Measurements from ENCODE around the gene FAM76A. TPM values are rescaled to one million over a fixed set of nuclear protein-coding genes. Genes with fewer than 3 reads are reported as not detected.

Gene FAM76A
- total and polyA plus RNA-seq, 2 donors (not counting 1 experiment from before 2014, with no cell fraction given): 13.5 to 17.5 TPM

DNA sequence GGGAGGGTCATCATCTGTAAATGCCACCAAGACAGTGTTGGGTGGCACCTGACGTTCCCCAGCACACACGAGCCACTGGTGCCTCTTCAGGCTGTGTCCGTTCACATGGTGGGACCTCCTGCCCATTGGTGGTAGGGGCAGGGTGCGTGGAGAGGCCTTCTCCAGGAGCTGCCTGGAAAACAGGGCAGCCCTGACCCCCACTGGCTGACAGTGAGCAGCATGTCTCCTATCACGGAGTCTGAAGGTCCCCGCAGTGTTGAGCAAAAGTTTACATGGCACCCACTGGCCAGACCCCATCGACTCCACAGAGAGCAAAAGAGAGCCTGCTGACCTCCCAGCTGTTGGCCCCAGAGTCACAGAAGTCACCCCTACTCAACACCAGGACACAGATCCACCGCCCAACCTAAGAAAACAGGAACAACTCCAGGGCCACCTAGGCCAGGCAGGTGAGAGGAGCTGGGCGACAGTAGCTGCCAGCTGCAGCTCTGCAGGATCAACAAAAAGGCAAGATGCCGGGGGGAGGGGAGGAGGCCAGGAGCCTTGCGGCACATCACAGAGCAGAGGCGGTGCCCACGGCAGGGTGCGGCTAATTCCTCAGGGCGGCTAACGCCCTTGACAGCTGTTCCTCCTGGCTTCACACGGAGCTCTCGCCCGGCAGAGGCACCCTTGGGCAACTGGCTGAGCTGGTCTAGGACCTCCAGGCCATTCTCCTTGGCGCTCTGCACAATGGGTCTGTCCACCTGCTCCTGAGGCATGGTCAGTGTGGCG is 39.4 kb upstream of the FAM76A start:
- Histone ChIP-seq H3K79me2 (ENCODE audit: control insufficient read depth, insufficient read depth, low read length) (no peaks in the 10 kb centered on the region), H3K9ac (ENCODE audit: insufficient read depth, low read length) (no peak overlapping the region), H4K20me1 (ENCODE audit: control insufficient read depth, extremely low read depth, insufficient read depth, low read length) (no peaks in the 10 kb centered on the region), H3K36me3 (ENCODE audit: control insufficient read depth, insufficient read depth, low read length) (no peaks in the 10 kb centered on the region), H3K9me3 (ENCODE audit: control insufficient read depth, insufficient read depth, low read depth, low read length) (no peaks in the 10 kb centered on the region), H3K27me3 (ENCODE audit: control insufficient read depth, insufficient read depth, low read length) (no peaks in the 10 kb centered on the region), H3K4me1 (ENCODE audit: control insufficient read depth, extremely low read depth, insufficient read depth, low read length) (no peaks in the 10 kb centered on the region), H3K27ac (ENCODE audit: insufficient read depth, low read length) (no peak overlapping the region), H3K4me2 (ENCODE audit: extremely low read depth, insufficient read depth, low read length) (no peak overlapping the region), H2AFZ (ENCODE audit: low read length) (no peak overlapping the region), H3K4me3 (replicated peaks in 1 of 4; ENCODE audit: control extremely low read depth in 1 of 4, insufficient read depth in 1 of 4, low read depth in 3 of 4, low read length in 4 of 4) (no peak overlapping the region)
- TF ChIP-seq, protein P1, sequence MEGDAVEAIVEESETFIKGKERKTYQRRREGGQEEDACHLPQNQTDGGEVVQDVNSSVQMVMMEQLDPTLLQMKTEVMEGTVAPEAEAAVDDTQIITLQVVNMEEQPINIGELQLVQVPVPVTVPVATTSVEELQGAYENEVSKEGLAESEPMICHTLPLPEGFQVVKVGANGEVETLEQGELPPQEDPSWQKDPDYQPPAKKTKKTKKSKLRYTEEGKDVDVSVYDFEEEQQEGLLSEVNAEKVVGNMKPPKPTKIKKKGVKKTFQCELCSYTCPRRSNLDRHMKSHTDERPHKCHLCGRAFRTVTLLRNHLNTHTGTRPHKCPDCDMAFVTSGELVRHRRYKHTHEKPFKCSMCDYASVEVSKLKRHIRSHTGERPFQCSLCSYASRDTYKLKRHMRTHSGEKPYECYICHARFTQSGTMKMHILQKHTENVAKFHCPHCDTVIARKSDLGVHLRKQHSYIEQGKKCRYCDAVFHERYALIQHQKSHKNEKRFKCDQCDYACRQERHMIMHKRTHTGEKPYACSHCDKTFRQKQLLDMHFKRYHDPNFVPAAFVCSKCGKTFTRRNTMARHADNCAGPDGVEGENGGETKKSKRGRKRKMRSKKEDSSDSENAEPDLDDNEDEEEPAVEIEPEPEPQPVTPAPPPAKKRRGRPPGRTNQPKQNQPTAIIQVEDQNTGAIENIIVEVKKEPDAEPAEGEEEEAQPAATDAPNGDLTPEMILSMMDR (conservative IDR thresholded peaks at IDR 0.05 in 1 of 2, IDR thresholded peaks at IDR 0.05 in 1 of 2; ENCODE audit: low read depth in 1 of 2, low read length in 2 of 2): no peak
- TF ChIP-seq EZH2 (IDR thresholded peaks at IDR 0.05; ENCODE audit: low read length, missing control alignments): no peak
- DNase-seq (ENCODE audit: low read depth in 2 of 2): no peak

DNA sequence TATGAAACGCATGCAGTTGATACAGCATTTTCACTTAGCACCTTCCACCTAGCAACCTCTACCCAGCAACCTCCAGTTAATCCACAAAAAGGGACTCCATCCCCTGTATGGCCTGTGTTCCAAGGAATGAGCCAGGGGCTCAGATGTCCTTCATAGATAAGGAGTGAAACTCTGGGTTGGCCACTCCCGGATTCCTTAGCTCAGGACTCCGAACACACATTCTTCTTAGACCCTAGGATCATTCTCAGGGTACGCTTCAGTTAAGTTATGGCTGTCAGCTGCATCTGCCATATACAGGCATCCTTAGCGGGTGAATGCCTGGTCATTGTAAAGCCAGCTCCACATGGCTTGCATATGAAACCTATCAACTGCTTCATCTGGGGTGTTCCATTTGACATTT is 37.9 kb upstream of the FAM76A start:
- no peak for DNase-seq (ENCODE audit: low read depth in 2 of 2)
- no peak for TF ChIP-seq EZH2 (IDR thresholded peaks at IDR 0.05; ENCODE audit: low read length, missing control alignments)
- TF ChIP-seq, protein P1 (conservative IDR thresholded peaks at IDR 0.05 in 1 of 2, IDR thresholded peaks at IDR 0.05 in 1 of 2; ENCODE audit: low read depth in 1 of 2, low read length in 2 of 2): no peak

DNA sequence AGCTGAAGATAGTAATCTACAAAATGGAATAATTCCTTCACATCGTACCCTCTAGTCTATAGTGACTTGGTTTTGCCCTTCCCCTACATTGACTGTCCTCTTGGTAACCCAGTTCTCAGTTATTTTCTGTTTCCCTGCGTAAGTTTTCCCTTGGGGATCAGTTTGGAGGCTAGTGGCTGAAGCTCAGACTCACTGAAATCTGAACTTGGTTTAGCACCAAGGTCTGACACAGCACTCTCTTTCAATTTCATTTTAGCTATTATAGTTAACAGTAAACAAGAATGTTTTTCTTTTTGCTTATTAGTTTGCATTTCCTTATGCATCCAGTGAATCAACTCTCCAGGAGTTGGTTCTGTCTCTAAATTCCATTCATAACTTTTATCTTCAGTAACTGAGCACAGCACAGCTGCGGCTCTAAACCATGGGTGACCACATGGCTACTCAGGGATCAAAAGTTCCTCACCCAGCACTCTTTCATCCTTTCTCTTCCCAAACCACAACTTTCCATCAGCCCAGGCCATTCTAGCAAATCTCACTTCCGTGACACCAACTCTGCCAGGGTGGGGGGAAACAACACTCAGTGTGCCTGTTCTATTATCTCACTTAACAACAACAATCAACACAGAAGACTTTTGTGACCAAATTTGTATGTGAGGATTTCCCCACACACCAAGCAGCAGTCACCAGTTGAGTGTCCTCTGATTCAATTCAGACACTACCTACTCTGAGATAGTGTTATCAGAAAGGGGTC is 36.2 kb upstream of the FAM76A start:
- Histone ChIP-seq H3K9ac (ENCODE audit: insufficient read depth, low read length) (no peak overlapping the region), H3K27ac (ENCODE audit: insufficient read depth, low read length) (no peak overlapping the region), H3K36me3 (ENCODE audit: control insufficient read depth, insufficient read depth, low read length) (no peaks in the 10 kb centered on the region), H3K4me1 (ENCODE audit: control insufficient read depth, extremely low read depth, insufficient read depth, low read length) (no peaks in the 10 kb centered on the region), H3K4me3 (replicated peaks in 1 of 4; ENCODE audit: control extremely low read depth in 1 of 4, insufficient read depth in 1 of 4, low read depth in 3 of 4, low read length in 4 of 4) (peak overlapping the region in 1 of 4 experiments; percentile 20), H3K27me3 (ENCODE audit: control insufficient read depth, insufficient read depth, low read length) (no peaks in the 10 kb centered on the region), H2AFZ (ENCODE audit: low read length) (peak overlapping the region; percentile 8), H3K79me2 (ENCODE audit: control insufficient read depth, insufficient read depth, low read length) (no peaks in the 10 kb centered on the region), H3K9me3 (ENCODE audit: control insufficient read depth, insufficient read depth, low read depth, low read length) (no peaks in the 10 kb centered on the region), H3K4me2 (ENCODE audit: extremely low read depth, insufficient read depth, low read length) (peak overlapping the region; percentile 55), H4K20me1 (ENCODE audit: control insufficient read depth, extremely low read depth, insufficient read depth, low read length) (no peaks in the 10 kb centered on the region)
- no peak for TF ChIP-seq EZH2 (IDR thresholded peaks at IDR 0.05; ENCODE audit: low read length, missing control alignments)
- TF ChIP-seq, protein P1 (conservative IDR thresholded peaks at IDR 0.05 in 1 of 2, IDR thresholded peaks at IDR 0.05 in 1 of 2; ENCODE audit: low read depth in 1 of 2, low read length in 2 of 2): no peak
- DNase-seq (ENCODE audit: low read depth in 2 of 2): peak; percentile 41 to 85

More for the DNA sequence above, 37.9 kb upstream of the FAM76A start:
- Histone ChIP-seq H2AFZ (ENCODE audit: low read length) (no peak overlapping the region), H3K27me3 (ENCODE audit: control insufficient read depth, insufficient read depth, low read length) (no peaks in the 10 kb centered on the region), H3K79me2 (ENCODE audit: control insufficient read depth, insufficient read depth, low read length) (no peaks in the 10 kb centered on the region), H3K4me2 (ENCODE audit: extremely low read depth, insufficient read depth, low read length) (no peak overlapping the region), H3K9me3 (ENCODE audit: control insufficient read depth, insufficient read depth, low read depth, low read length) (no peaks in the 10 kb centered on the region), H4K20me1 (ENCODE audit: control insufficient read depth, extremely low read depth, insufficient read depth, low read length) (no peaks in the 10 kb centered on the region), H3K36me3 (ENCODE audit: control insufficient read depth, insufficient read depth, low read length) (no peaks in the 10 kb centered on the region), H3K4me1 (ENCODE audit: control insufficient read depth, extremely low read depth, insufficient read depth, low read length) (no peaks in the 10 kb centered on the region), H3K27ac (ENCODE audit: insufficient read depth, low read length) (no peak overlapping the region), H3K9ac (ENCODE audit: insufficient read depth, low read length) (no peak overlapping the region), H3K4me3 (replicated peaks in 1 of 4; ENCODE audit: control extremely low read depth in 1 of 4, insufficient read depth in 1 of 4, low read depth in 3 of 4, low read length in 4 of 4) (no peak overlapping the region)
